ENCODE measurements around the gene PIGS. TPM values are rescaled to one million over a fixed set of nuclear protein-coding genes. Genes with fewer than 3 reads are reported as not detected.
"Not testable (repeated sequence)": the region's sequence is repeated elsewhere in the genome, so short reads cannot be mapped to it uniquely, and the experiment has no call there.

PIGS gene
- total RNA-seq, 1 donor from 2014 or later = 43.0 TPM

DNA sequence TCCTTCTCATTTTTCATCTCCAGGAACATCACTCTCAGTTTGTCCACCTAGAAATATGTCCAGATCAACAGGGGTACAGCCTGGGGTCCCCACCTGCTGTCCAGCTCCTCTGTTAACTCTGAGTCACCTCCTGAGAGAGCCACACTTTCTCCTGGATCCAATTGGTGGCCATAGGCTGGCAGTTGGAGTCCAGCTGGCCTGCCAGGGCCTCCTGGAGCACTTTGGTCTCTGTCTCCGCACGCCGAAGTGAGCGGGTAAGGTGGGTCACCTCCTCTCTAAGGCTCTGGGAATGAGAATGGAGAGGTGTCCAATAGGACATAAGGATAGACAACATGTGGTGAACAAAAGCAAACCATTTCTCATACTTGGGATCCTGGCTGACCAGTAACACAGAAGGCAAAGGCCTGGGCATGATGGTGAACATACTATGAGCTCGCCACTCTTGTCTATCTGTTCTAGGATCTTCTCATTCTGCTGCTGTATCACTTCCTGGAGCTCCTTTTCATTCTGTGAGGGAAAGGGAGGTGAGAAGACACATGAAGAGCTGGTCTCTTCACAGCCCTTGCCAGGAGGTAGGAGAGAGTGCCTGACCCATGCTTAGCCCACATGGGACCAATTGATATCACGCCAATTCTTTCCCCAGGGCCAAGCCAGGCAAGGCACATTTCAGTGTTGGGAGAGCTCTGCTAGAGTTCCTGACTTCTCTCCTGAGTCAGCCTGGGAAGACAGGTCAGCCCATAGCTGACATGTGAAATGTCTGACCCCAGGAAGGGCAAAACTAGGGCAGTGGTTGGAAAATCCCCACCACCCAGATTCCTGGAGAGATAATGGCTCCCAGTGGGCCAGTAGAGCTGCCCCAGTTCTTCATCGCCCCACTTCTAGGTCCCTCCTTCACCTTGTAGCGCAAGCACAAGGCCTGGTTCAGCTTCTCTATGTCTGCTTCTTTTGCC lies 7.2 kb upstream of the PIGS start:
- Histone ChIP-seq H3K4me1 (peaks cover 5% of the 10 kb centered on the region), H3K27me3 (no peaks in the 10 kb centered on the region), H3K36me3 (no peaks in the 10 kb centered on the region), H3K4me3 (no peak overlapping the region), H3K9me3 (no peaks in the 10 kb centered on the region), H3K27ac (no peak overlapping the region)
- ATAC-seq (no peak), DNase-seq (no peak)
- no peak for TF ChIP-seq CTCF (IDR thresholded peaks at IDR 0.05)
- intact Hi-C loops (cut with DNase I) = no loop called here

- Histone ChIP-seq H3K4me1 (peaks cover 7% of the 10 kb centered on the region), H3K36me3 (no peaks in the 10 kb centered on the region), H3K9me3 (no peaks in the 10 kb centered on the region), H3K27me3 (no peaks in the 10 kb centered on the region), H3K27ac (no peak overlapping the region), H3K4me3 (no peak overlapping the region)
- no peak for ATAC-seq
- intact Hi-C loops (cut with DNase I) = no loop called here
- no peak for TF ChIP-seq CTCF (IDR thresholded peaks at IDR 0.05)
- no peak for DNase-seq
These were observed 6.1 kb upstream of the PIGS start for GRCh38 chr17:28577466-28577824.

DNA sequence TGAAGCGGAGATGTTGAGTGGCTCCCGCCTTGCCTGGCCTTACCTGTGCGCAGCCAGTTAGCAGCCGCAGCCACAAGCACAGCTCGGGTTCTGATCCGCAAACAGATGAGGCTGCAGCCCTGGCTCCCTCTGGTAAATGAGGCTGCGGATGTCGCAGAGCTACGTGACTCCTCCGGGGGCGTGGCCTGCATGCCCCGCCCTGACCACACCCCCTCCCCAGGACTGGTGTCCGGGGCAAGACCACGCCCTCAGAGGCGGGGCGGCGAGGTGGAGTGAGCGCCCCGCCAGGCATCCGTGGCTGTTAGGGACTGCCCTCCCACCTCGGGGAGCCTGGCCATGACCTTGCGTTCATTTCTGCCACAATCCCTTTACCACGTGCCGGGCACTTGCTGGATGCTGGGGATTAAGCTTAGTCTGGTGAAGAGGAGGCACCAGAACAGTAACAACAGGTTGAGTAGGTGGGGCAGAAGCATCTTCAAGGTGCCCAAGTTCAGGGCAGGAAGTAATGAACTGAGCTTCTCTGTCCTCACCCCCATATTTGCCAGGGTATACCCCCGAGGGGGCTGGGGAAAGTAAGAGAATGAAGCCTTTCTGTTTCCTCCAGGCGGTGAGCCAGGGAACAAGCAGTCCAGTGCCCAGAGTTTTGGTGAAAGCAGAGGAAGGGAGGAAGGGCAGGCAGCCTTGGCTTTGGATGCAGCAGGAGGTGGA lies 5.6 kb upstream of the PIGS start, which contains the start of gene ALDOC:
Gene ALDOC, minus strand, starts transcription at position 138 of the 708 bp plus-strand sequence. CDS start 1,363 bp downstream, outside the sequence.
- no peaks in the 10 kb centered on the region for H3K27me3 ChIP-seq
- peak within 1 kb of the TSS; percentile 33 for H3K4me3 ChIP-seq
- peak; percentile 99 for DNase-seq
- no peaks in the 10 kb centered on the region for H3K36me3 ChIP-seq
- intact Hi-C loops (cut with DNase I) = no loop called here
- no peak within 1 kb of the TSS for H3K27ac ChIP-seq
- peaks cover 12% of the 10 kb centered on the region for H3K4me1 ChIP-seq
- H3K9me3 ChIP-seq = no peaks in the 10 kb centered on the region
- TF ChIP-seq CTCF (IDR thresholded peaks at IDR 0.05) = no peak
- peak; percentile 99 for ATAC-seq

DNA sequence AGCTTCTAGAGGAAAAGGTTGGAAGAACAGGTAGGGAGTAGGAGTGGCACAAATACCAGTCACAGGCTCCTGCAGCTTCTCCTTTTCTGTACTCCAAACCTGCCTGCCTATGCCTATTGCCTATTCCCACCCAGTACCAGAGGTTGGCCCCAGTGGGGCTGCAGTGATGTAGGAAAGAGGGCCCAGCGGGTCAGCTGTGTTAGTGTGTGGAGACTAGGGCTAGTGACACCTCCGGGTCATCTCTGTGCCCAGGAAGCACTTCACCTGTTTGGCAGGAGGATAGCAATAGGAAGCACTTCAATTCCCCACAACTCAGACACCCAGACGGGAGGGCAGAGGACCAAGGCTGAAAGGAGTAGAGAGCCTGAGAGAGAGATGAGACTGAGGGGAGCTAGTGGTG lies 4.7 kb upstream of the PIGS start:
- H3K27ac ChIP-seq; H3K36me3 ChIP-seq; H3K4me3 ChIP-seq; intact Hi-C loops (cut with DNase I); H3K9me3 ChIP-seq; DNase-seq; H3K27me3 ChIP-seq; ATAC-seq: not testable (repeated sequence)
- H3K4me1 ChIP-seq = peaks cover 14% of the 10 kb centered on the region

DNA sequence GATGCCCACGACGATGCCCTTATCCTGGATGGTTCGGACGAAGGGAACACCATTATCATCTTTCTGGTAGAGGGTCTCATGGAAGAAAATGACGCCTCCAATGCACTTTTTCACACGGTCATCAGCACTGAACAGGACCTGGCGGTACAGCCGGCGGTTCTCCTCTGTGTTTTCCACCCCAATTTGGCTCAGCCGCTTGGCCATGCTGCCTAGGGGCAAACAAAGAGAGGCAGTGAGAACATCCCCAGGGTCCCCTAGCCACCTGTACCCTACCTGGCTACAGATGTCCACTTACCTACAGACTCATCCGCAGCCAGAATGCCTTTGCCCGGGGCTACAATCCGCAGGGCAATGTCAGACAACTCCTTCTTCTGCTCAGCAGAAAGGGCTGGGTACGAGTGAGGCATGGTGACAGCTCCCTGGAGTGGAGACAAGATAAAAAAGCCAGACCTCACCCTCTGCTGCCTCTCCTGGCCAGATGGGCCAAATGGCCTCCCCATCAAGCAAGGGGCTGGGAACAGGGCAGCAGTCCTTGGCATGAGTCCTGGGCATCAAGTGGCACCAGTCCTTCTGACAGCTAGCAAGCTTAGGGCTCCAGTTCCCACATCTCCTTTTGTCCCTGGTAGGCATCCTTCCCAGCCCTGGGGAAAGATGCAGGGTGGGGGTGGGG lies 3.9 kb upstream of the PIGS start:
- Histone ChIP-seq H3K4me1 (peaks cover 17% of the 10 kb centered on the region), H3K27me3 (no peaks in the 10 kb centered on the region), H3K36me3 (no peaks in the 10 kb centered on the region), H3K9me3 (no peaks in the 10 kb centered on the region), H3K4me3 (no peak overlapping the region), H3K27ac (no peak overlapping the region)
- DNase-seq = no peak
- no peak for ATAC-seq
- no peak for TF ChIP-seq CTCF (IDR thresholded peaks at IDR 0.05)
- intact Hi-C loops (cut with DNase I) = no loop called here

Measured in upper lobe of right lung (tissue), 1 donor.